22Rv1 (cell line): ENCODE data around the gene RFFL.

Source experiments
- CTCF ChIP-seq: fragments of 450-650 bp; IDR thresholded peaks from 2 replicates; pipeline ENCODE4 v1.5.1; 2017; ENCODE audit warnings: mild to moderate bottlenecking
- ZFX ChIP-seq: fragments of 450-650 bp; IDR thresholded peaks from 2 replicates; pipeline ENCODE4 v1.6.1; 2017; ENCODE audit warnings: antibody characterized with exemption, borderline replicate concordance

GRCh38 chr17:35083071-35083470, 19.6 kb upstream of the RFFL start:
- TF ChIP-seq CTCF (no peak), ZFX (no peak)
